ENCODE data around the gene GMCL2. TPM values are rescaled to one million over a fixed set of nuclear protein-coding genes. Genes with fewer than 3 reads are reported as not detected.

The GMCL2 gene
- total and polyA plus RNA-seq, 9 of the 15 experiments (the other 6 are each of a cell fraction or from before 2014, with no cell fraction given) = 0.04 TPM; not detected in 8

GRCh38 chr5:178224403-178224802, 37.2 kb upstream of the GMCL2 start:
- FAIRE-seq (no peak), ATAC-seq (no peak; the same call in 2 of the 3 replicates), DNase-seq (ENCODE audit: extremely low read depth in 1 of 4, low spot score in 3 of 4) (no peak)
- no peak overlapping the region for H3K4me2 ChIP-seq (ENCODE audit: insufficient read depth, low read length)
- WGBS (ENCODE audit: insufficient coverage, low coverage, missing lambda C conversion rate) = 88% methylated on average over 11 of the region's 17 CpGs
- H3K4me1 ChIP-seq (replicated peaks in 1 of 2; ENCODE audit: control insufficient read depth in 2 of 2, insufficient read depth in 2 of 2, low read length in 2 of 2) = peaks cover 10 to 23% of the 10 kb centered on the region in 2 experiments; a peak in 3 of 5 replicates
- peak overlapping the region in 1 of 2 experiments; percentile 77; a peak in 2 of 4 replicates for H3K9ac ChIP-seq (ENCODE audit: insufficient read depth in 1 of 2, low read depth in 2 of 2, low read length in 2 of 2)
- H3K27ac ChIP-seq (ENCODE audit: extremely low read depth, low read depth, low read length) = no peak overlapping the region
- no peak overlapping the region for H3K4me3 ChIP-seq
- no peaks in the 10 kb centered on the region for H3K9me3 ChIP-seq (replicated peaks; ENCODE audit: control insufficient read depth, insufficient read depth, low read depth, low read length)
- no peak overlapping the region for H2AFZ ChIP-seq (ENCODE audit: low read depth, low read length)
- no peaks in the 10 kb centered on the region for H3K27me3 ChIP-seq (ENCODE audit: control insufficient read depth in 2 of 2, insufficient read depth in 2 of 2, low read length in 2 of 2)
- peaks cover 9% of the 10 kb centered on the region for H4K20me1 ChIP-seq (replicated peaks; ENCODE audit: control insufficient read depth, insufficient read depth, low read length)
- in situ Hi-C loops (cut with MboI) = no loop called here
- intact Hi-C loops (cut with micrococcal nuclease) = no loop called here
- CTCF ChIA-PET (ENCODE audit: low intra/inter-chr PET ratio) = no interaction called here
- peaks cover 5% of the 10 kb centered on the region; the same call in 1 of the 3 replicates for H3K79me2 ChIP-seq (ENCODE audit: control insufficient read depth, insufficient read depth, low read length)
- peaks cover 5% of the 10 kb centered on the region for H3K9me1 ChIP-seq (ENCODE audit: control insufficient read depth, insufficient read depth, low read length)
- peaks cover 86% of the 10 kb centered on the region for H3K36me3 ChIP-seq (ENCODE audit: control insufficient read depth, insufficient read depth, low read length)
- POLR2A ChIA-PET = interaction anchor here (0.6 to 13.2 kb wide), 5 partner anchors 11 to 36 kb away, joined by 3 to 162 read pairs (median 5); partner anchors contain the start of gene HNRNPAB
- TF ChIP-seq CXXC5 (CRISPR knock-in tag; IDR thresholded peaks at IDR 0.05) (no peak), POLR2G (IDR thresholded peaks at IDR 0.05; ENCODE audit: low read depth, low read length) (peak; percentile 60)
- no TSS peak for BruUV-seq (replicated peaks)

- CTCF ChIA-PET (ENCODE audit: low intra/inter-chr PET ratio) = no interaction called here
- H4K20me1 ChIP-seq (replicated peaks; ENCODE audit: control insufficient read depth, insufficient read depth, low read length) = peaks cover 9% of the 10 kb centered on the region
- TF ChIP-seq ZBTB33 (CRISPR knock-in tag; IDR thresholded peaks at IDR 0.05) (peak; percentile 96), ZNF518B (CRISPR knock-in tag; IDR thresholded peaks at IDR 0.05) (no peak), USF1 (CRISPR knock-in tag; IDR thresholded peaks at IDR 0.05) (0 out of 2 replicates have a peak, but pooled peaks have one; percentile 25), POLR2G (IDR thresholded peaks at IDR 0.05; ENCODE audit: low read depth, low read length) (peak; percentile 68), ZNF174 (CRISPR knock-in tag; IDR thresholded peaks at IDR 0.05) (no peak), RB1 (IDR thresholded peaks at IDR 0.05; ENCODE audit: low read depth) (no peak)
Measured at GRCh38 chr5:178223828-178224335, 36.7 kb upstream of the GMCL2 start.

More at GRCh38 chr5:178223828-178224335, 36.7 kb upstream of the GMCL2 start:
- intact Hi-C loops (cut with micrococcal nuclease) (no loop called here), in situ Hi-C loops (cut with MboI) (no loop called here)
- Histone ChIP-seq H3K4me2 (ENCODE audit: insufficient read depth, low read length) (no peak overlapping the region), H3K27me3 (ENCODE audit: control insufficient read depth in 2 of 2, insufficient read depth in 2 of 2, low read length in 2 of 2) (no peaks in the 10 kb centered on the region), H2AFZ (ENCODE audit: low read depth, low read length) (no peak overlapping the region), H3K4me3 (no peak overlapping the region), H3K36me3 (ENCODE audit: control insufficient read depth, insufficient read depth, low read length) (peaks cover 81% of the 10 kb centered on the region), H3K4me1 (replicated peaks in 1 of 2; ENCODE audit: control insufficient read depth in 2 of 2, insufficient read depth in 2 of 2, low read length in 2 of 2) (peaks cover 10 to 20% of the 10 kb centered on the region in 2 experiments; a peak in 3 of 5 replicates), H3K9me1 (ENCODE audit: control insufficient read depth, insufficient read depth, low read length) (peaks cover 5% of the 10 kb centered on the region), H3K79me2 (ENCODE audit: control insufficient read depth, insufficient read depth, low read length) (peaks cover 5% of the 10 kb centered on the region; the same call in 1 of the 3 replicates), H3K9me3 (replicated peaks; ENCODE audit: control insufficient read depth, insufficient read depth, low read depth, low read length) (no peaks in the 10 kb centered on the region), H3K9ac (ENCODE audit: insufficient read depth in 1 of 2, low read depth in 2 of 2, low read length in 2 of 2) (peak overlapping the region in 1 of 2 experiments; percentile 77; a peak in 2 of 4 replicates), H3K27ac (ENCODE audit: extremely low read depth, low read depth, low read length) (no peak overlapping the region)
- DNase-seq (ENCODE audit: extremely low read depth in 1 of 4, low spot score in 3 of 4) (no peak), ATAC-seq (peak; percentile 38), FAIRE-seq (no peak)
- POLR2A ChIA-PET = interaction anchor here (0.6 to 13.2 kb wide), 4 partner anchors 8 to 1850 kb away, joined by 3 to 162 read pairs (median 4); partner anchors contain the start of genes HNRNPAB and PHYKPL
- WGBS (ENCODE audit: insufficient coverage, low coverage, missing lambda C conversion rate) = 90% methylated on average over 13 of the region's 13 CpGs
- no TSS peak for BruUV-seq (replicated peaks)

Data from K562 (cell line).